GM21619 (cell line): ENCODE measurements around the gene SLC39A9.

Source experiments
- ATAC-seq: cut with Tn5 transposase; IDR thresholded peaks from one replicate; pipeline ENCODE4 v1.9.1; 2021; ENCODE audit not compliant: unreplicated experiment

SLC39A9 gene

GRCh38 chr14:69423279-69423678 is 24.8 kb downstream of the SLC39A9 start:
- ATAC-seq, result no peak

GRCh38 chr14:69424149-69424923 is 25.8 kb downstream of the SLC39A9 start:
- no peak for ATAC-seq

- ATAC-seq, result no peak
Observed at GRCh38 chr14:69427596-69427995, 29.1 kb downstream of the SLC39A9 start.

GRCh38 chr14:69428289-69428998 is 30.0 kb downstream of the SLC39A9 start:
- peak; percentile 78 for ATAC-seq

DNA sequence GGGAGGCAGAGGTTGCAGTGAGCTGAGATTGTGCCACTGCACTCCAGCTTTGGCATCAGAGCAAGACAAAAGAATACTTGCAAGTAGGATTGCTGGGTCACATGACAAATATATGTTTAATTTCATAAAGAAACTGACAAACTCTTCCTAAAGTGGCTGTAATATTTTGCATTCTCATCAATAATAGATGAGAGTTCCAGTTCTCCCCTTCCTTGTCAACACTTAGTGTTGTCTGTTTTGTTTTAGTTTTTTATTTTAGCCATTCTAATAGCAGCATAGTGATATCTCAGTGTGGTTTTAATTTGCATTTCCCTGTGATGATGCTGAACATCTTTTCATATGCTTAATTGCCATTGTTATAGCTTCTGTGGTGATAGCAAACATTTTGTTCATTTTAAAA is 31.2 kb downstream of the SLC39A9 start:
- ATAC-seq, result no peak

DNA sequence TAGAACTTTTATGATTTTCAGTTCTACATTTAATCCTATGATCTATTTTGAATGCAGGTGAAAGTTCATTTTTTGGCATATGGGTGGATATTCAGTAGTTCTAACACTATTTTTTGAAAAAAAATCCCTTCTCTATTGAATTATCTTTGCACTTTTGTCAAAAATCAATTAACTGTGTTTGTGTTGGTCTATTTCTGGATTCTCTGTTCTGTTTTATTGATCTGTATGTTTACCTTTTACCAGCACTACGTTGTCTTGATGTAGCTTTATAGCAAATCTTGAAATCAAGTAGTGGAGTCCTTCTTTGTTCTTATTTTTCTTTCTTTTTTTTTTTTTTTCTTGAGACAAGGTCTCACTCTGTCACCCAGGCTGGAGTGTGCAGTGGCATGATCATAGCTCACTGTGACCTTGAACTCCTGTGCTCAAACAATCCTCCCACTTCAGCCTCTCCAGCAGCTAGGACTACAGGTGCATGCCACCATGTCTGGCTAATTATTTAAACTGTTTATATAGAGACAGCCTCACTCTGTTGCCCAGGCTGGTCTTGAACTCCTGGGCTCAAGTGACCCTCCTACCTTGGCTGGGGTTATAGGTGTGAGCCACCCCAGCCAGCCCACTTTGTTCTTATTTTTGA is 31.9 kb downstream of the SLC39A9 start:
- ATAC-seq, result no peak

DNA sequence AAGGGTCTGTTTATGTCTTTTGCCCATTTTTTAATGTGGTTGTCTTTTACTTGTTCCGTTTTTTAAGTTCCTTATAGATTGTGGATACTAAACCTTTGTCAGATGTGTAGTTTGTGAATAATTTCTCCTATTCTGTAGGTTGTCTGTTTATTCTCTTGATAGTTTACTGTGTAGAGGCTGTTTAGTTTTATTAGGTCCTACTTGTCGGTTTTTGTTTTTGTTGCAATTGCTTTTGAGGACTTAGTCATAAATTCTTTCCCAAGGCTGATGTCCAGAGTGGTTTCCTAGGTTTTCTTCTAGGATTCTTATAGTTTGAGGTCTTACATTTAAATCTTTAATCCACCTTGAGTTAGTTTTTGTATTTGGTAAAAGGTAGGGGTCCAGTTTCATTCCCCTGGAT is 33.9 kb downstream of the SLC39A9 start:
- no peak for ATAC-seq

GRCh38 chr14:69439521-69440270 is 41.2 kb downstream of the SLC39A9 start:
- no peak for ATAC-seq

DNA sequence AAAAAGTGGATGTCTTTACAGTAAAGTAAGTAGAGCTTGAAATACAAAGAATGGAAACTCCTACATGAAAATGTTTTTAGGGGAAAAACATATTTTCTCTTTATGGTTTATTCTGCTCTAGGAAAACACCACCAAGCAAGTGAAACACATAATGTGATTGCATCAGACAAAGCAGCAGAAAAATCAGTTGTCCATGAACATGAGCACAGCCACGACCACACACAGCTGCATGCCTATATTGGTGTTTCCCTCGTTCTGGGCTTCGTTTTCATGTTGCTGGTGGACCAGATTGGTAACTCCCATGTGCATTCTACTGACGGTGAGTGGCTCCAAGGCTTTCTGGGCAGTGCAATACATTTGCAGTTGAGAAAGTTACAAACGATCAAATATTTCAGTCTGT is 43.5 kb downstream of the SLC39A9 start:
- ATAC-seq, result no peak

DNA sequence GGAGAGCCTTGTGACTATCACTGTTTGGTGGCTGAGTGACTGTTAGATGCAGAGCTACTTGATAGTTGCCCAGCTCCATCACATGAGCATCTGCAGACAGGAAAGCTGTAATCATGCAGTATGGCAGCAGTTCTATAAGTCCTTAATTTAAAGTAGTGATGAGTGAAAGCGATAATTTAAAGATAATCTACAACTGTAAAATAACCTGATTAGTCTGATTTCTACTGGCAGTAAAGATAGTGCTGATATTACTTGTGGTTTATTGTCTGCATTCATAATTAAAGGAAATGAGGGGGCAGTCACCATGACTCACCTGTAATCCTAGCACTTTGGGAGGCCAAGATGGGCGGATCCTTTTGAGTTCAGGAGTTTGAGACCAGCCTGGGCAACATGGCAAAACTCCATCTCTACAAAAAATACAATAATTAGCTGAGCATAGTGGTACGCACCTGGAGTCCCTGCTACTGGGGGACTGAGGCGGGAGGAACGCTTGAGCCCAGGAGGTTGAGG is 44.9 kb downstream of the SLC39A9 start:
- no peak for ATAC-seq

DNA sequence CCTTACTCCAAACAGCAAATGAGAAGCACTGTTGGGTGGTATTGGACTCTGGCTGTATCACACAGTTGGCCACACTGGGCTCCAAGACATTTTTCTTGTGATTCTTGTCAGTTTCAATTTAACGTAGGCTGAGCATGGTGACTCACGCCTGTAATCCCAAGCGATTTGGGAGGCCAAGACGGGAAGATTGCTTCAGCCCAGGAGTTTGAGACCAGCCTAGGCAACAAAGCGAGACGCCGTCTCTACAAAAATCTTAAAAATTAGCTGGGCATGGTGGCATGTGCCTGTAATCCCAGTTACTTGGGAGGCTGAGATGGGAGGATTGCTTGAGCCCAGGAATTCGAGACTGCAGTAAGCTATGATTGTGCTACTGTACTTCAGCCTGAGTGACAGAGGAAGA is 50.7 kb downstream of the SLC39A9 start:
- ATAC-seq, result no peak

DNA sequence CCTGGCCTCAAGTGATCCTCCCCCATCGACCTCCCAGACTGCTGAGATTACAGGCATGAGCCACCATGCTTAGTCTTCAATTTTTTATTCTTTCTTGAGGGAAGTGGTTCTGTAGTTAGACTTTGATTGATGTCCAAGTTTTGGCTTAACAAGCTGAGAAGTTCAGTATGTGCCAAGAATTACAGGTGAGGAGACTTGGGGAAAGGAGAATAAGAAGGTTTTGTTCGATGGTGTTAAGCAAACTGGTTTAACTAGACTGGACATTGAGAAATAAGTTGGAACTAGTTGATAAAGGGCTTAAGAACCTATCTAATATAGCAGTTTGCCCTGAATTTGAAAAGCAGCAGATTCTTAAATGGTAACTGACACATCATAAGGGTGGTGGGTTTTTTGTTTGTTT is 53.4 kb downstream of the SLC39A9 start:
- no peak for ATAC-seq

GRCh38 chr14:69458350-69458749 is 59.9 kb downstream of the SLC39A9 start:
- ATAC-seq, result no peak

GRCh38 chr14:69459122-69459521 is 60.6 kb downstream of the SLC39A9 start:
- no peak for ATAC-seq

GRCh38 chr14:69460093-69460701 is 61.7 kb downstream of the SLC39A9 start:
- ATAC-seq, result no peak

GRCh38 chr14:69464379-69464778 is 65.9 kb downstream of the SLC39A9 start:
- no peak for ATAC-seq

GRCh38 chr14:69464829-69465228 is 66.3 kb downstream of the SLC39A9 start:
- no peak for ATAC-seq

GRCh38 chr14:69468949-69469348 is 70.5 kb downstream of the SLC39A9 start:
- ATAC-seq, result no peak

- no peak for ATAC-seq
Observed at GRCh38 chr14:69471436-69471835, 72.9 kb downstream of the SLC39A9 start.

GRCh38 chr14:69471916-69472315 is 73.4 kb downstream of the SLC39A9 start:
- no peak for ATAC-seq

DNA sequence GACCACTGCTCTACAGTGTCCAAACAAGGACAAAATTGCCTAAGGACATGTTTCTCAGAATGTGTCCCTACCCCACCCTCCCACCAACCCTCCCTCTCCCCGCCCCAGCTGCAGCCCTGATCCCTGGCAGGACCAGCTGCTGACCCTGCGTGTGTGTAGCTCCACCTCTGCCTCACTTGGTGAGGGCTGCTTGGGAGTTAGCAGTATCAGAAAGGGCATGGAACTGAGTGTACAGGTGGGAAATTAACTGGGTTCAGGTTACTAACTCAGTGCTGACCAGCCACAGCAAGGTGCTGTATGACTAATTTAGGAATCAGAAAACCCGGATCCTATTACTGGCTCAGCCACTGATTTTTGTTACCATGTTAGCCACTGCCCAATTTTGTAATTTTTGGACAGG is 74.8 kb downstream of the SLC39A9 start:
- no peak for ATAC-seq
